HL-60 (cell line): ENCODE data around the gene CYP4B1.

ENCODE experiments used
- CTCF ChIP-seq: IDR thresholded peaks from one replicate; pipeline ENCODE4 v1.5.1; 2011; ENCODE audit warnings: low read length, control low read depth, inconsistent platforms; ENCODE audit not compliant: insufficient read depth
- REST ChIP-seq: IDR thresholded peaks from 2 replicates; pipeline ENCODE4 v1.6.1; 2012; ENCODE audit warnings: low read depth; ENCODE audit not compliant: insufficient replicate concordance

GRCh38 chr1:46769028-46769740 lies 29.7 kb upstream of the CYP4B1 start:
- TF ChIP-seq REST, result no peak
- no peak for TF ChIP-seq CTCF
